ENCODE data around the gene MSH6.

DNA sequence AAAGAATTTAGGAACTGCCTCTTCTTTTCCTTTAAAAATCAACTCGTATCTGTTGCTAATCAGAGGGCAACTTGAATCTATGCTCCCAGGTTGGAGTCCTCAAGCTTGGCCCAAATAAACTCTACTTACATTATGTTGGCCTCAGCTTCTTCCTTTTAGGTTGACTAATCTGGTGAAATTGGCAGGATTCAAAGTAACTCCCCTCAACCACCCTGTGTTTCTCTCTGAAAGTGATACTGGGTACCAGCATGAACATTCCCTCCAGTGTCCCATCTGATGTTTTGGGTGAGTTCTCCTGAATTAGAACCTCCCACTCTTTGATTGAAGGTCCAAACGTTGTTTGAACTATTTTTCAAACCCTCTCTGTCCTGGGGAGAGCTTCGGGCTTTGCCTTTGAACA, 41.3 kb upstream of the MSH6 start:
- TF ChIP-seq, protein P1, sequence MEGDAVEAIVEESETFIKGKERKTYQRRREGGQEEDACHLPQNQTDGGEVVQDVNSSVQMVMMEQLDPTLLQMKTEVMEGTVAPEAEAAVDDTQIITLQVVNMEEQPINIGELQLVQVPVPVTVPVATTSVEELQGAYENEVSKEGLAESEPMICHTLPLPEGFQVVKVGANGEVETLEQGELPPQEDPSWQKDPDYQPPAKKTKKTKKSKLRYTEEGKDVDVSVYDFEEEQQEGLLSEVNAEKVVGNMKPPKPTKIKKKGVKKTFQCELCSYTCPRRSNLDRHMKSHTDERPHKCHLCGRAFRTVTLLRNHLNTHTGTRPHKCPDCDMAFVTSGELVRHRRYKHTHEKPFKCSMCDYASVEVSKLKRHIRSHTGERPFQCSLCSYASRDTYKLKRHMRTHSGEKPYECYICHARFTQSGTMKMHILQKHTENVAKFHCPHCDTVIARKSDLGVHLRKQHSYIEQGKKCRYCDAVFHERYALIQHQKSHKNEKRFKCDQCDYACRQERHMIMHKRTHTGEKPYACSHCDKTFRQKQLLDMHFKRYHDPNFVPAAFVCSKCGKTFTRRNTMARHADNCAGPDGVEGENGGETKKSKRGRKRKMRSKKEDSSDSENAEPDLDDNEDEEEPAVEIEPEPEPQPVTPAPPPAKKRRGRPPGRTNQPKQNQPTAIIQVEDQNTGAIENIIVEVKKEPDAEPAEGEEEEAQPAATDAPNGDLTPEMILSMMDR (optimal IDR thresholded peaks at IDR 0.05 in 1 of 3, IDR thresholded peaks at IDR 0.05 in 1 of 3, conservative IDR thresholded peaks at IDR 0.05 in 1 of 3; ENCODE audit: extremely low read depth in 1 of 3, insufficient read depth in 2 of 3, low read length in 3 of 3): no peak
- TF ChIP-seq EZH2 (IDR thresholded peaks at IDR 0.05; ENCODE audit: low read length): no peak
